GM21723 (cell line): ENCODE measurements around the gene TRAF2.

Experiments
- ATAC-seq: cut with Tn5 transposase; IDR thresholded peaks from one replicate; pipeline ENCODE4 v1.9.1; 2021; ENCODE audit warnings: mild to moderate bottlenecking, moderate library complexity; ENCODE audit not compliant: unreplicated experiment

The TRAF2 gene

DNA sequence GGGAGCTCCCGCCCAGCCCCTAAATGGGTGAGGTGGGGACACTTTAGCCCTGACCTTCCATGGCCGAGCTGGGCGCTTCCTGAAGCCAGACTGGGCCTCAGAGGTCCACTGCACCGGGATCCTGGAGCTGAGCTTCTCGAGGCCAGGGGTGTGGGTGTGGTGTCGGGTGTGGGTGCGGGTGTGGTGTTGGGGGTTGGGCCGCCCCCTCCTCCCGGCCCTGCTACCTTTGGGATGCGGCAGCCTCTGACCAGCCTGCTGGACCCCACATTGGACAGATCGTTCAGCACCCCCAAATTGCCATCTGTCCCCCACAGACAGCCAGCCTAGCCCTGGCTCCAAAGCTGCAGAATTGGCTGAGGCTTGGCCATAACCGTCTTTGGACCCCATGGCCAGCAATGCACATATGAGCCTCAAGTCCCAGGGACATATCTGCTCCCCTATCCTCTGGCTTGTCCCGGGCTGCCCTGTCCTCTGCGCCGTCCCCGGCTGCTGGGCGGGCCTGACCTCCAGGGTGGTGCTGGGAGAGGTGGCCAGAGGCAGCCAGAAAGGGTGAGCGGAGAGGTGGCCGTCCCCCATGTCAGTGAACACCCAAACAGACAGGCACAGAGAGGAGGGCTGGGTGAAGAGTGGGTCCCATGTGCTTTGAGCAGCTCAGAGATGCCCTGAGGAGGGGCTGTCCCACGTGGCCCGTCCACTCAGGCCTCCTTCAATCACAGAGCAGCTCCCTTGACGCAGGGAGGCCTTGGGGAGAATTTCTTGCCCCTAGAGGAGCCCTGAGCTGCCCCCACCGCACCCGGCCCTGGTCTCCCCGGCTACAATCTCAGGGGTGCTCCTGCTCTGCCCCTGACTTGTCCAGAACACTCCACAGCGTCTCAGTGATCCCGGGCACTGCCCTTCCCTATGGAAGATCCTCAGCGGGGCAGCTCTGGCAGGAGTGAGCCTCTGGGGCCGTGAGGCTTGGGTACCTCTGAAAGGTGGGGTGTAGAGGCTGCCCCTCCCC, 87.6 kb downstream of the TRAF2 start:
- no peak for ATAC-seq

DNA sequence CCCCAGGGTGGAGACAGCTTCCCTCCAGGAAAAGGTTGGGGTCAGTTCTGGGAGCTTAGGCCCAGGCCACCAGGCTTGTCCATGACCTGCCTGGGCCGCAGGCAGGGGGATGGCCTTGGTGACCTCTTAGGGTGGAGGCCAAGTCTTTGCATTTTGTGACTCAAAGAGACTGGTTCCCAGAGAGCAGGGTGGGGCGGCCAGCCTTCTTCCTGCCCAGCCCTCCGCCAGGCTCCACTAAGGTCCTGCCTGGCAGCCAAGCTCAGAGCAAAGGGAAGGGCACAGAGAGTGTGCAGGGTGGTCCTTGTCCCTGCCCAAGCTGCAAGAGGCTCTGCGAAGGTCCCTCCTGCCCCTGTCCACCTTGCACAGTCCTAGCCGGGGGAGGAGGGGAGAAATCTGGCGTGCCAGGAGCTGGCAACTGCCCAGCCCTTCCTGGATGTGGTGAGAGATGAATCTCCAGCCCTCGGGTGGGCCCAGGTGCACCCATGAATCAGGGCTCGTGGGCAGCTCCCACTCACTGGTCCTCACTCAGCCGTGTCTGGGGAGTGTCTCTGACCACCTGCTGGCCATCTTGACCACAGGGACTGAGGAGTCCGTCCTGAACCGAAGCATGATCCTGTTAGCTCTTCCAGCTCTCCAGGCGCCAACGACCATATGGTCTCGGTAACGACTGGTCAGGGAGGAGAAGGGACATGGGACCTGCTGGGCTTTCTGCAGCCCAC, 88.7 kb downstream of the TRAF2 start:
- ATAC-seq: no peak

DNA sequence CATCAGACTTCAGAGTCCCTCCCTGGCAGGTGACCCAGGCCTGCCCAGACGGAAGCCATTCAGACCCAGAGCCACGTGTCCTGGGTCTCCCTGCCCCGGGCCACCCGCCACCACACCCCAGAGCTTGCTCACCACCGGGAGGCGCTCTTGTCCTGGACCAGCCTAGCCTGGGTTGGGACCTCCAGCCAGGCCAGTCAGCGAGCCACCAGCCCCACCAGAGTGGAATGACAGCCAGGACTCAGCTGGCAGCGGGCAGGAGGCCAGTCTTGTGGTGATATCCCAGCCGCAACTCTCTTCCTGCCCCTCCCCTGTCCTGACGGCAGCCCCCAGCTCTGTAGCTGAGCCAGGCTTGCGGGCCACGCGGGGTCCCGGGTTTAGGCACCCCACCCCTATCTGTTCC, 89.3 kb downstream of the TRAF2 start:
- ATAC-seq: no peak
